ENCODE data around the gene KCNK7. TPM values are rescaled to one million over a fixed set of nuclear protein-coding genes. Genes with fewer than 3 reads are reported as not detected.

KCNK7 gene
- total RNA-seq (ENCODE audit: unreplicated experiment) = 0.69 TPM
- long read RNA-seq = 0 reads

- no peak for TF ChIP-seq CTCF (IDR thresholded peaks at IDR 0.05; ENCODE audit: partially characterized antibody, unreplicated experiment)
- H3K4me1 Mint-ChIP-seq (ENCODE audit: low read depth, unreplicated experiment) = peaks cover 6% of the 10 kb centered on the region
- H3K4me3 Mint-ChIP-seq (ENCODE audit: unreplicated experiment) = peak within 1 kb of the TSS; percentile 34
- DNase-seq = no peak
- peaks cover 4% of the 10 kb centered on the region for H3K9me3 Mint-ChIP-seq (ENCODE audit: unreplicated experiment)
- H3K27ac Mint-ChIP-seq (ENCODE audit: unreplicated experiment) = no peak within 1 kb of the TSS
- H3K36me3 Mint-ChIP-seq (ENCODE audit: unreplicated experiment) = no peaks in the 10 kb centered on the region
- peaks cover 6% of the 10 kb centered on the region for H3K27me3 Mint-ChIP-seq (ENCODE audit: unreplicated experiment)
Observed at GRCh38 chr11:65595543-65596281, at the start of gene KCNK7. TSS of gene KCNK7 (minus strand) at chr11:65595800. CDS start at chr11:65595772, 28 bp downstream.

- no peak for TF ChIP-seq CTCF (IDR thresholded peaks at IDR 0.05; ENCODE audit: partially characterized antibody, unreplicated experiment)
- no peak for DNase-seq
- H3K27ac Mint-ChIP-seq (ENCODE audit: unreplicated experiment) = no peak overlapping the region
Observed at GRCh38 chr11:65644837-65645236, 49.2 kb upstream of the KCNK7 start.

GRCh38 chr11:65643971-65644370 is 48.4 kb upstream of the KCNK7 start:
- no peak for TF ChIP-seq CTCF (IDR thresholded peaks at IDR 0.05; ENCODE audit: partially characterized antibody, unreplicated experiment)
- H3K4me1 Mint-ChIP-seq (ENCODE audit: low read depth, unreplicated experiment) = peaks cover 5% of the 10 kb centered on the region
- no peak overlapping the region for H3K27ac Mint-ChIP-seq (ENCODE audit: unreplicated experiment)
- no peaks in the 10 kb centered on the region for H3K36me3 Mint-ChIP-seq (ENCODE audit: unreplicated experiment)
- peaks cover 12% of the 10 kb centered on the region for H3K27me3 Mint-ChIP-seq (ENCODE audit: unreplicated experiment)
- H3K9me3 Mint-ChIP-seq (ENCODE audit: unreplicated experiment) = peaks cover 7% of the 10 kb centered on the region
- DNase-seq = no peak
- no peak overlapping the region for H3K4me3 Mint-ChIP-seq (ENCODE audit: unreplicated experiment)

More at GRCh38 chr11:65644837-65645236, 49.2 kb upstream of the KCNK7 start:
- Mint-ChIP-seq H3K4me3 (ENCODE audit: unreplicated experiment) (no peak overlapping the region), H3K4me1 (ENCODE audit: low read depth, unreplicated experiment) (peaks cover 4% of the 10 kb centered on the region), H3K27me3 (ENCODE audit: unreplicated experiment) (peaks cover 11% of the 10 kb centered on the region), H3K9me3 (ENCODE audit: unreplicated experiment) (peaks cover 7% of the 10 kb centered on the region), H3K36me3 (ENCODE audit: unreplicated experiment) (no peaks in the 10 kb centered on the region)

- H3K4me3 Mint-ChIP-seq (ENCODE audit: unreplicated experiment) = peak overlapping the region; percentile 86
- peak overlapping the region; percentile 43 for H3K27ac Mint-ChIP-seq (ENCODE audit: unreplicated experiment)
- peaks cover 8% of the 10 kb centered on the region for H3K27me3 Mint-ChIP-seq (ENCODE audit: unreplicated experiment)
- peaks cover 4% of the 10 kb centered on the region for H3K9me3 Mint-ChIP-seq (ENCODE audit: unreplicated experiment)
- peak; percentile 70 for DNase-seq
- H3K36me3 Mint-ChIP-seq (ENCODE audit: unreplicated experiment) = no peaks in the 10 kb centered on the region
- TF ChIP-seq CTCF (IDR thresholded peaks at IDR 0.05; ENCODE audit: partially characterized antibody, unreplicated experiment) = no peak
- H3K4me1 Mint-ChIP-seq (ENCODE audit: low read depth, unreplicated experiment) = peaks cover 12% of the 10 kb centered on the region
Observed at GRCh38 chr11:65642014-65642671, 46.5 kb upstream of the KCNK7 start.

Data from glutamatergic neuron (in vitro differentiated cells).